H1 (cell line): ENCODE data around the gene TEX28.

Experiments used
- ATF2 ChIP-seq: IDR thresholded peaks from 2 replicates; pipeline ENCODE4 v1.6.1; 2012; ENCODE audit warnings: low read length, inconsistent platforms
- BCL11A ChIP-seq, 2 experiments: IDR thresholded peaks; one replicate each; pipeline ENCODE4 v1.6.1; 2011; ENCODE audit warnings: low read depth in 2 of 2, low read length in 2 of 2, mild to moderate bottlenecking in 2 of 2
- EGR1 ChIP-seq: IDR thresholded peaks from 2 replicates; pipeline ENCODE4 v1.6.1; 2011; ENCODE audit warnings: low read depth, low read length, borderline replicate concordance
- KDM5A ChIP-seq: fragments of 200-600 bp; IDR thresholded peaks from 2 replicates; pipeline ENCODE4 v1.7.1; 2012; ENCODE audit warnings: mild to moderate bottlenecking, low read length, inconsistent platforms, mixed read lengths
- MAFK ChIP-seq: IDR thresholded peaks from 2 replicates; pipeline ENCODE4 v1.6.1; 2012; ENCODE audit warnings: low read depth, mild to moderate bottlenecking, improper control_type of control experiment, low read length
- POLR2A ChIP-seq, 2 experiments: IDR thresholded peaks; 1 replicate in 1 of 2; 2 replicates in 1 of 2; pipeline ENCODE4 v1.6.1; 2011; ENCODE audit warnings: low read depth in 2 of 2, low read length in 2 of 2, mild to moderate bottlenecking in 2 of 2; ENCODE audit errors: control extremely low read depth in 1 of 2
- RFX5 ChIP-seq: IDR thresholded peaks from 2 replicates; pipeline ENCODE4 v1.6.1; 2011; ENCODE audit warnings: low read depth, low read length, improper control_type of control experiment, borderline replicate concordance
- SRF ChIP-seq: IDR thresholded peaks from 2 replicates; pipeline ENCODE4 v1.6.1; 2011; ENCODE audit warnings: mild to moderate bottlenecking, low read depth, low read length, moderate library complexity
- SUZ12 ChIP-seq: fragments of 200-600 bp; sonication (generic); IDR thresholded peaks from 2 replicates; pipeline ENCODE4 v1.6.1; 2012; ENCODE audit warnings: mild to moderate bottlenecking, inconsistent platforms, low read length, moderate library complexity, mixed read lengths
- TCF12 ChIP-seq: IDR thresholded peaks from 2 replicates; pipeline ENCODE4 v1.6.1; 2011; ENCODE audit warnings: low read depth, mild to moderate bottlenecking, low read length
- TF ChIP-seq, protein P1 (sequence below): IDR thresholded peaks from 2 replicates; pipeline ENCODE4 v1.6.1; 2012; ENCODE audit warnings: inconsistent platforms

- TF ChIP-seq ATF2 = no peak
- no peak for TF ChIP-seq SUZ12
- no peak for TF ChIP-seq POLR2A (IDR thresholded peaks at IDR 0.05; ENCODE audit: control extremely low read depth in 1 of 2, low read depth in 2 of 2, low read length in 2 of 2)
- TF ChIP-seq KDM5A = no peak
- TF ChIP-seq, protein P1, sequence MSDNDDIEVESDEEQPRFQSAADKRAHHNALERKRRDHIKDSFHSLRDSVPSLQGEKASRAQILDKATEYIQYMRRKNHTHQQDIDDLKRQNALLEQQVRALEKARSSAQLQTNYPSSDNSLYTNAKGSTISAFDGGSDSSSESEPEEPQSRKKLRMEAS = no peak
- TF ChIP-seq MAFK = no peak
- no peak for TF ChIP-seq TCF12
- no peak for TF ChIP-seq BCL11A (IDR thresholded peaks at IDR 0.05; ENCODE audit: low read depth in 2 of 2, low read length in 2 of 2)
- TF ChIP-seq EGR1 = no peak
- TF ChIP-seq SRF = no peak
- no peak for TF ChIP-seq RFX5
Measured at GRCh38 chrX:154317391-154317995, 22.6 kb upstream of the TEX28 start.
